Keratinocyte (primary cell): ENCODE results near the gene OTOGL. TPM values are rescaled to one million over a fixed set of nuclear protein-coding genes. Genes with fewer than 3 reads are reported as not detected.
"Not testable (repeated sequence)": the region's sequence is repeated elsewhere in the genome, so short reads cannot be mapped to it uniquely, and the experiment has no call there.

Experiments used
- DNase-seq: peaks from one replicate; pipeline ENCODE4 v3.0.0-alpha.2; 2011; ENCODE audit warnings: low read depth, missing footprints, low spot score
- FAIRE-seq: peaks from 2 replicates; lab custom pipeline; 2011; peaks lifted over from hg19 to GRCh38; lab: Jason Lieb, UNC
- H2AFZ ChIP-seq: 2 replicates; pipeline ENCODE4 v1.6.0; 2012; ENCODE audit warnings: low read length, control low read depth, inconsistent platforms; ENCODE audit not compliant: control insufficient read depth
- H3K27ac ChIP-seq: 2 replicates; pipeline ENCODE4 v1.5.1; 2011; ENCODE audit warnings: low read length; ENCODE audit not compliant: control insufficient read depth, insufficient read depth
- H3K27me3 ChIP-seq: 3 replicates; pipeline ENCODE4 v1.6.0; 2011; ENCODE audit warnings: low read length; ENCODE audit not compliant: control insufficient read depth, insufficient read depth; ENCODE audit errors: extremely low read depth
- H3K36me3 ChIP-seq, 2 experiments: 2 replicates in 1 of 2; 3 replicates in 1 of 2; pipeline ENCODE4 v1.5.1; 2011; ENCODE audit warnings: low read length in 2 of 2, mild to moderate bottlenecking in 1 of 2; ENCODE audit not compliant: control insufficient read depth in 2 of 2, insufficient read depth in 2 of 2; ENCODE audit errors: extremely low read depth in 1 of 2
- H3K4me1 ChIP-seq: 3 replicates; pipeline ENCODE4 v1.5.1; 2011; ENCODE audit warnings: low read length; ENCODE audit not compliant: control insufficient read depth, insufficient read depth; ENCODE audit errors: extremely low read depth
- H3K4me2 ChIP-seq: 3 replicates; pipeline ENCODE4 v1.6.0; 2011; ENCODE audit warnings: low read depth, low read length; ENCODE audit not compliant: control insufficient read depth, insufficient read depth; ENCODE audit errors: extremely low read depth
- H3K4me3 ChIP-seq, 3 experiments: fragments of 200-600 bp in 1 of 3; sonication (generic) in 1 of 3; 2 replicates in 2 of 3; 3 replicates in 1 of 3; pipeline ENCODE4 v1.5.1; 2011 to 2016; ENCODE audit warnings: low read length in 3 of 3, mild to moderate bottlenecking in 3 of 3, control low read depth in 2 of 3, inconsistent platforms in 1 of 3, low read depth in 1 of 3, mixed read lengths in 1 of 3, mixed run types in 1 of 3, moderate library complexity in 1 of 3; ENCODE audit not compliant: control insufficient read depth in 2 of 3, insufficient read depth in 2 of 3; ENCODE audit errors: extremely low read depth in 1 of 3
- H3K79me2 ChIP-seq: 2 replicates; pipeline ENCODE4 v1.6.0; 2012; ENCODE audit warnings: low read length; ENCODE audit not compliant: control insufficient read depth, insufficient read depth
- H3K9ac ChIP-seq: 3 replicates; pipeline ENCODE4 v1.6.0; 2011; ENCODE audit warnings: low read length; ENCODE audit not compliant: control insufficient read depth, insufficient read depth; ENCODE audit errors: extremely low read depth
- H3K9me1 ChIP-seq: 3 replicates; pipeline ENCODE4 v1.6.0; 2011; ENCODE audit warnings: low read length; ENCODE audit not compliant: control insufficient read depth, insufficient read depth; ENCODE audit errors: extremely low read depth
- H3K9me3 ChIP-seq: 2 replicates; pipeline ENCODE4 v1.5.1; 2012; ENCODE audit warnings: low read depth, low read length; ENCODE audit not compliant: control insufficient read depth
- H4K20me1 ChIP-seq: 3 replicates; pipeline ENCODE4 v1.6.0; 2011; ENCODE audit warnings: low read length; ENCODE audit not compliant: control insufficient read depth, insufficient read depth; ENCODE audit errors: extremely low read depth
- CTCF ChIP-seq, 3 experiments: IDR thresholded peaks in 1 of 3; conservative IDR thresholded peaks in 1 of 3; optimal IDR thresholded peaks in 1 of 3; 2 replicates in 2 of 3; 3 replicates in 1 of 3; pipeline versions ENCODE3 to v1.5.1; 2011; ENCODE audit warnings: low read length in 3 of 3, mild to moderate bottlenecking in 3 of 3, moderate library complexity in 2 of 3, control low read depth in 1 of 3, inconsistent platforms in 1 of 3; ENCODE audit not compliant: insufficient read depth in 2 of 3; ENCODE audit errors: extremely low read depth in 1 of 3
- EZH2 ChIP-seq: IDR thresholded peaks from one replicate; pipeline ENCODE4 v1.6.1; 2012; ENCODE audit warnings: inconsistent platforms, mild to moderate bottlenecking, low read length, moderate library complexity
- dilution Hi-C: fragments of 300-500 bp; cut with MboI; formaldehyde crosslinking; loops from one replicate; pipeline ENCODE4 v1.7.0; 2020; ENCODE audit warnings: low sequenced_read_pairs; ENCODE audit not compliant: extremely low pct_ligation_motif_present
- polyA plus RNA-seq, 5 experiments: library from polyadenylated mRNA; depleted of rRNA in 3 of 5; stranded (reverse) in 3 of 5; stranded (forward) in 1 of 5; unstranded in 1 of 5; fragments of >200 nt; gene quantifications; 1 replicate in 1 of 5; 2 replicates in 3 of 5; 3 replicates in 1 of 5; pipeline versions ENCODE4 v1.2.1 to v1.2.3, GENCODE V29; 2011 to 2012; ENCODE audit warnings: missing spikeins in 2 of 5, low read depth in 1 of 5, low replicate concordance in 1 of 5

The OTOGL gene
- polyA plus RNA-seq, 1 donor (not counting 4 experiments of a cell fraction or from before 2014, with no cell fraction given): 0.08 TPM

GRCh38 chr12:80226576-80226975 is 127.2 kb downstream of the OTOGL start:
- Histone ChIP-seq H3K4me1 (no peaks in the 10 kb centered on the region), H3K79me2 (no peaks in the 10 kb centered on the region), H4K20me1 (no peaks in the 10 kb centered on the region), H3K36me3 (no peaks in the 10 kb centered on the region), H3K9ac (no peak overlapping the region), H3K27me3 (no peaks in the 10 kb centered on the region), H3K4me3 (no peak overlapping the region), H3K9me1 (no peaks in the 10 kb centered on the region), H3K4me2 (no peak overlapping the region), H2AFZ (no peak overlapping the region), H3K27ac (no peak overlapping the region), H3K9me3 (no peaks in the 10 kb centered on the region)
- no peak for FAIRE-seq
- no peak for TF ChIP-seq EZH2
- TF ChIP-seq CTCF (optimal IDR thresholded peaks at IDR 0.05 in 1 of 3, IDR thresholded peaks at IDR 0.05 in 1 of 3, conservative IDR thresholded peaks at IDR 0.05 in 1 of 3; ENCODE audit: extremely low read depth in 1 of 3, insufficient read depth in 2 of 3, low read length in 3 of 3): no peak
- dilution Hi-C loops: no loop called here
- no peak for DNase-seq

- dilution Hi-C loops, H3K27me3 ChIP-seq, FAIRE-seq, H3K9ac ChIP-seq, H3K4me1 ChIP-seq, H3K9me1 ChIP-seq, H3K79me2 ChIP-seq, H2AFZ ChIP-seq, H3K9me3 ChIP-seq, H3K27ac ChIP-seq, DNase-seq, H3K4me2 ChIP-seq, H3K4me3 ChIP-seq, H4K20me1 ChIP-seq, H3K36me3 ChIP-seq: not testable (repeated sequence)
Measured at GRCh38 chr12:80227904-80228303, 128.6 kb downstream of the OTOGL start.

- no peak for DNase-seq
- Histone ChIP-seq H3K4me1 (no peaks in the 10 kb centered on the region), H3K27me3 (no peaks in the 10 kb centered on the region), H3K36me3 (no peaks in the 10 kb centered on the region), H3K9me1 (no peaks in the 10 kb centered on the region), H3K79me2 (no peaks in the 10 kb centered on the region), H3K27ac (no peak overlapping the region), H3K9ac (no peak overlapping the region), H2AFZ (no peak overlapping the region), H4K20me1 (no peaks in the 10 kb centered on the region), H3K4me2 (no peak overlapping the region), H3K4me3 (no peak overlapping the region), H3K9me3 (no peaks in the 10 kb centered on the region)
- no peak for TF ChIP-seq CTCF (optimal IDR thresholded peaks at IDR 0.05 in 1 of 3, IDR thresholded peaks at IDR 0.05 in 1 of 3, conservative IDR thresholded peaks at IDR 0.05 in 1 of 3; ENCODE audit: extremely low read depth in 1 of 3, insufficient read depth in 2 of 3, low read length in 3 of 3)
- no peak for FAIRE-seq
- dilution Hi-C loops: no loop called here
Measured at GRCh38 chr12:80230068-80230467, 130.7 kb downstream of the OTOGL start.
